HepG2 (cell line): ENCODE measurements around the gene DQX1. TPM values are rescaled to one million over a fixed set of nuclear protein-coding genes. Genes with fewer than 3 reads are reported as not detected.
A peak's percentile ranks its signal among the peaks of the same experiment; 100 is the strongest.

Experiments
- ATAC-seq: fragments of 200-7000 bp; cut with Tn5 transposase; 3 replicates; pipeline ENCODE4 v1.9.1; 2020; ENCODE audit warnings: mild to moderate bottlenecking, moderate library complexity
- BruUV-seq: library from RNA; stranded (reverse); fragments of 400-500 nt; replicated peaks from 2 replicates; lab custom pipeline; 2021; lab: Mats Ljungman, UMichigan
- CTCF ChIA-PET: fragments of 300-600 bp; formaldehyde crosslinking; extraction: SDS; loops from one replicate; lab custom pipeline; 2021; ENCODE audit warnings: low total read pairs, inconsistent platforms, low intra/inter-chr PET ratio; lab: Yijun Ruan, JAX
- POLR2A ChIA-PET: fragments of 350-600 bp; sonication (Branson Sonifier 250); formaldehyde crosslinking; loops from one replicate; lab custom pipeline; 2020; ENCODE audit warnings: antibody characterized with exemption, inconsistent platforms; lab: Yijun Ruan, JAX
- DNase-seq: peaks from one replicate; pipeline ENCODE4 v3.0.0-alpha.2; 2015; ENCODE audit warnings: low spot score
- FAIRE-seq: peaks from 3 replicates; lab custom pipeline; 2011; peaks lifted over from hg19 to GRCh38; lab: Jason Lieb, UNC
- H2AFZ ChIP-seq: one replicate; pipeline ENCODE4 v1.6.1; 2011; ENCODE audit warnings: low read length, inconsistent platforms
- H3K27ac ChIP-seq: fragments of 300-600 bp; 3 replicates; pipeline ENCODE4 v1.8.0; 2011; ENCODE audit warnings: mixed run types, mild to moderate bottlenecking, mixed read lengths, low read length, inconsistent platforms; ENCODE audit not compliant: insufficient read depth; ENCODE audit errors: extremely low read length
- H3K27me3 ChIP-seq, 2 experiments: fragments of 200-600 bp in 1 of 2; 2 replicates in 1 of 2; 3 replicates in 1 of 2; pipeline versions ENCODE4 v1.6.0 to v1.8.0; 2011; ENCODE audit warnings: low read length in 2 of 2, mild to moderate bottlenecking in 2 of 2, moderate library complexity in 2 of 2, inconsistent platforms in 1 of 2; ENCODE audit not compliant: insufficient read depth in 2 of 2, control insufficient read depth in 1 of 2
- H3K36me3 ChIP-seq, 2 experiments: fragments of 200-600 bp in 1 of 2; replicated peaks in 1 of 2; 2 replicates in 1 of 2; 3 replicates in 1 of 2; pipeline versions ENCODE4 v1.5.1 to v1.8.0; 2011; ENCODE audit warnings: low read length in 2 of 2, inconsistent platforms in 1 of 2; ENCODE audit not compliant: insufficient read depth in 2 of 2, control insufficient read depth in 1 of 2
- H3K4me1 ChIP-seq: 2 replicates; pipeline ENCODE4 v1.5.1; 2012; ENCODE audit warnings: low read length, inconsistent platforms; ENCODE audit not compliant: insufficient read depth
- H3K4me2 ChIP-seq: 2 replicates; pipeline ENCODE4 v1.6.0; 2011; ENCODE audit warnings: low read depth, low read length, inconsistent platforms
- H3K4me3 ChIP-seq, 3 experiments: fragments of 200-600 bp in 1 of 3; sonication (generic), shearing (Covaris generic) in 1 of 3; replicated peaks in 1 of 3; 2 replicates each; pipeline ENCODE4 v1.5.1; 2011 to 2016; ENCODE audit warnings: low read length in 3 of 3, inconsistent platforms in 2 of 3, low read depth in 2 of 3, mild to moderate bottlenecking in 2 of 3, control low read depth in 1 of 3, mixed read lengths in 1 of 3; ENCODE audit not compliant: insufficient read depth in 1 of 3
- H3K79me2 ChIP-seq: one replicate; pipeline ENCODE4 v1.6.1; 2011; ENCODE audit warnings: low read length, inconsistent platforms; ENCODE audit not compliant: insufficient read depth
- H3K9ac ChIP-seq: 2 replicates; pipeline ENCODE4 v1.6.0; 2011; ENCODE audit warnings: mild to moderate bottlenecking, low read depth, low read length, inconsistent platforms; ENCODE audit not compliant: insufficient read depth
- H3K9me3 ChIP-seq: 2 replicates; pipeline ENCODE4 v1.5.1; 2012; ENCODE audit warnings: mild to moderate bottlenecking, low read length
- H4K20me1 ChIP-seq: 2 replicates; pipeline ENCODE4 v1.6.0; 2011; ENCODE audit warnings: inconsistent platforms, mild to moderate bottlenecking, low read length, moderate library complexity; ENCODE audit not compliant: insufficient read depth
- AGO2 ChIP-seq: fragments of 200-400 bp; formaldehyde crosslinking; optimal IDR thresholded peaks from 2 replicates; pipeline ENCODE3; 2017; ENCODE audit warnings: mild to moderate bottlenecking, low read depth, low read length, moderate library complexity
- GATAD1 ChIP-seq: IDR thresholded peaks from 2 replicates; pipeline ENCODE4 v1.6.1; 2016; ENCODE audit warnings: missing genetic modification reagents, missing compliant biosample characterization
- RAD21 ChIP-seq: fragments of 450-650 bp; formaldehyde crosslinking; IDR thresholded peaks from 2 replicates; pipeline ENCODE4 v1.5.0; 2020; ENCODE audit warnings: mild to moderate bottlenecking
- RARA ChIP-seq: IDR thresholded peaks from 2 replicates; pipeline ENCODE4 v1.6.1; 2016; ENCODE audit warnings: missing genetic modification reagents, missing compliant biosample characterization
- REPIN1 ChIP-seq: sonication (generic); formaldehyde crosslinking; IDR thresholded peaks from 2 replicates; pipeline ENCODE4 v1.8.0; 2022; ENCODE audit warnings: missing genetic modification reagents, low read depth, mild to moderate bottlenecking, borderline replicate concordance
- STAG1 ChIP-seq: sonication (generic); formaldehyde crosslinking; IDR thresholded peaks from 2 replicates; pipeline ENCODE4 v1.4.0; 2020; ENCODE audit warnings: missing genetic modification reagents
- TEAD3 ChIP-seq: optimal IDR thresholded peaks from 2 replicates; pipeline ENCODE3; 2016; ENCODE audit warnings: borderline replicate concordance
- ZNF230 ChIP-seq: sonication (generic); formaldehyde crosslinking; IDR thresholded peaks from 2 replicates; pipeline ENCODE4 v1.4.0; 2020; ENCODE audit warnings: mild to moderate bottlenecking, missing genetic modification reagents
- ZNF563 ChIP-seq: sonication (generic); formaldehyde crosslinking; IDR thresholded peaks from 2 replicates; pipeline ENCODE4 v1.8.0; 2022; ENCODE audit warnings: mild to moderate bottlenecking, moderate library complexity, missing genetic modification reagents
- ZNF737 ChIP-seq: sonication (generic); formaldehyde crosslinking; IDR thresholded peaks from 2 replicates; pipeline ENCODE4 v1.5.0; 2020; ENCODE audit warnings: missing genetic modification reagents, mild to moderate bottlenecking, borderline replicate concordance
- ZNF891 ChIP-seq: sonication (generic); formaldehyde crosslinking; IDR thresholded peaks from 2 replicates; pipeline ENCODE4 v1.5.0; 2020; ENCODE audit warnings: mild to moderate bottlenecking, missing genetic modification reagents
- WGBS: methylation state at CpG from one replicate; pipeline ENCODE4 v1.1.6; 2017; ENCODE audit warnings: low lambda C conversion rate; 5-methylcytosine and 5-hydroxymethylcytosine counted together
- in situ Hi-C: cut with HindIII; loops from 2 replicates; pipeline ENCODE4 v1.10.0; 2017; ENCODE audit warnings: low pct_unique_long_range_greater_than_20kb; ENCODE audit not compliant: extremely low pct_ligation_motif_present
- intact Hi-C: fragments of 100-400 bp; cut with micrococcal nuclease; formaldehyde crosslinking; loops from one replicate; pipeline ENCODE4 v1.10.0; 2022; ENCODE audit not compliant: unreplicated experiment
- polyA plus RNA-seq, 8 experiments: library from polyadenylated mRNA; depleted of rRNA in 3 of 8; stranded (reverse) in 7 of 8; unstranded in 1 of 8; fragments of >200 nt; fragmentation: Illumina TruSeq in 4 of 8; extraction: Trizol in 4 of 8; gene quantifications; 2 replicates each; pipeline versions ENCODE4 v1.2.1 to v1.2.3, GENCODE V29; 2011 to 2016; ENCODE audit warnings: low read depth in 4 of 8, missing spikeins in 1 of 8, mixed read lengths in 1 of 8; ENCODE audit not compliant: insufficient read depth in 1 of 8
- total RNA-seq, 5 experiments: library from RNA; depleted of rRNA; stranded (reverse); fragments of >200 nt; fragmentation: Illumina TruSeq; extraction: Trizol; gene quantifications; 2 replicates each; pipeline ENCODE4 v1.2.3, GENCODE V29; 2016; ENCODE audit warnings: low read depth in 1 of 5
- TF ChIP-seq, protein P1 (sequence below): IDR thresholded peaks from 2 replicates; pipeline ENCODE4 v1.6.1; 2012; ENCODE audit warnings: low read length, improper control_type of control experiment
- TF ChIP-seq, protein P2 (sequence below), 2 experiments: sonication (generic) in 1 of 2; formaldehyde crosslinking in 1 of 2; IDR thresholded peaks; 2 replicates each; pipeline versions ENCODE4 v1.4.0 to v1.6.1; 2018 to 2020; ENCODE audit warnings: missing genetic modification reagents in 2 of 2, borderline replicate concordance in 1 of 2, low read depth in 1 of 2, mild to moderate bottlenecking in 1 of 2, missing biosample characterization in 1 of 2

DQX1 gene
- total and polyA plus RNA-seq, 2 of the 13 experiments (the other 11 are each of a cell fraction or from before 2014, with no cell fraction given): 27.6 to 89.8 TPM

DNA sequence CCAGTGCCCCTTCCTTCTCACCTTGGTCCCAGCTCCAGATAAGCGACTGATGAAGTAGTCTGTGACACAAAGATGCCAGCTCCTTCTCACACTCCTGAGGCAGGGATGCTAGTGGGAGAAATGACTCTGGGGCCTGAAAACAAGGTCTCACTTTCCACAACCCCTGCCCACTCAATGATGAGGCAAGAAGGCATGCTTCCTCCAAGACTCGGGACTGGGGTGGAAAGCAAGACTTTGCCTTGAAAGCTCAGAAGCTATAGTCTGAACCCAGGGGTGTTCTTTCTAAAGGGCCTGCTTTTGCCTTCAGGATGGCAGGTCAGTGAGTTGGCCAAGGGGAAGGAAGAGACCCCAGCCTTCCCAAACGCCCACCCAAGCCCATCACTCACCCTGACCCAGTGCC, 44.6 kb downstream of the DQX1 start:
- FAIRE-seq: no peak
- H4K20me1 ChIP-seq: no peaks in the 10 kb centered on the region
- CTCF ChIA-PET: no interaction called here
- H3K27ac ChIP-seq: peak overlapping the region; percentile 89
- H3K79me2 ChIP-seq: peaks cover 51% of the 10 kb centered on the region
- H3K4me2 ChIP-seq: peak overlapping the region; percentile 78
- H3K36me3 ChIP-seq: peaks cover 2 to 11% of the 10 kb centered on the region in 2 experiments; a peak in 4 of 5 replicates
- no TSS peak for BruUV-seq
- 21% methylated on average over 3 of the region's 3 CpGs for WGBS
- TF ChIP-seq ZNF737 (CRISPR knock-in tag) (0 out of 2 replicates have a peak, but pooled peaks have one; percentile 66), ZNF563 (CRISPR knock-in tag) (peak; percentile 38; the same call in 1 of the 2 replicates), ZNF230 (CRISPR knock-in tag) (no peak), TEAD3 (CRISPR knock-in tag) (peak; percentile 9)
- POLR2A ChIA-PET: interaction anchor here (0.7 to 20.6 kb wide), 18 partner anchors 8 to 51 kb away, joined by 3 to 795 read pairs (median 13); partner anchors contain the start of genes AUP1, DQX1, HTRA2 and INO80B
- peaks cover 71% of the 10 kb centered on the region for H3K4me1 ChIP-seq
- intact Hi-C loops (no loop called here), in situ Hi-C loops (loop anchor here (5.0 kb wide), 1 partner anchor 101 kb away; no protein-coding TSS in a partner anchor)
- no peaks in the 10 kb centered on the region for H3K9me3 ChIP-seq
- peak overlapping the region; percentile 91 for H3K9ac ChIP-seq
- no peaks in the 10 kb centered on the region; a peak in 1 of 5 replicates for H3K27me3 ChIP-seq
- H3K4me3 ChIP-seq: peak overlapping the region; percentile 82 to 87 (median 83)
- no peak overlapping the region for H2AFZ ChIP-seq
- DNase-seq: no peak
- ATAC-seq: no peak

DNA sequence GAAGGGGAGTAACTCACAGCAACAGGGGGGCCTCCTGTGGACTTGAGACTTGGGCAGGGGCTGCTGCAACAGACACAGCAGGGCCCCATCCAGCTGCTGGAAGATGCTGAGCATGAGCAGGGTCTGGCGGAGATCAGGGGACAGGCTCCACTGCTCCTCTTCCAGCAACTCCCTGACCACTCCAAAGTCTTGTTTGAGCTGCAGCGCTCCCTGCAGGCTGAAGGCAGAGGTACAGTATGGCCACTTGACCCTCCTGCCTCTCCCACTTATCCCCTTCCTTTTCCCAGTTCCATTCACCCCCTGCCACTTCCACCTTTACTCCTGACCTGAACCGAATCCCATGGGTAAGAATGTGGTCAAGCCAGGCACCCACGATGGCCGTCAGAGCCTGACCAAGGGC, 51.1 kb downstream of the DQX1 start:
- no peak overlapping the region for H3K4me3 ChIP-seq
- no peak for FAIRE-seq
- no peak overlapping the region for H2AFZ ChIP-seq
- no peak overlapping the region for H3K4me2 ChIP-seq
- ChIA-PET POLR2A (interaction anchor here (0.6 to 20.6 kb wide), 8 partner anchors 7 to 55 kb away, joined by 3 to 795 read pairs (median 5); partner anchors contain the start of genes CCDC142, HTRA2, INO80B and LBX2), CTCF (no interaction called here)
- no peak overlapping the region for H3K9ac ChIP-seq
- WGBS: 92% methylated on average over 4 of the region's 5 CpGs
- H3K27ac ChIP-seq: no peak overlapping the region
- H3K79me2 ChIP-seq: peaks cover 16% of the 10 kb centered on the region
- DNase-seq: no peak
- no peaks in the 10 kb centered on the region for H4K20me1 ChIP-seq
- ATAC-seq: no peak
- peaks cover 56% of the 10 kb centered on the region for H3K4me1 ChIP-seq
- H3K9me3 ChIP-seq: no peaks in the 10 kb centered on the region
- peaks cover 7 to 23% of the 10 kb centered on the region in 2 experiments for H3K36me3 ChIP-seq
- intact Hi-C loops: no loop called here
- no peaks in the 10 kb centered on the region; a peak in 1 of 5 replicates for H3K27me3 ChIP-seq
- in situ Hi-C loops: no loop called here
- BruUV-seq: no TSS peak
- TF ChIP-seq AGO2 (peak; percentile 49), ZNF891 (CRISPR knock-in tag) (0 out of 2 replicates have a peak, but pooled peaks have one; percentile 24), STAG1 (CRISPR knock-in tag) (peak; percentile 40), RAD21 (CRISPR knock-in tag) (0 out of 2 replicates have a peak, but pooled peaks have one; percentile 30), RARA (no peak), GATAD1 (CRISPR knock-in tag) (no peak), REPIN1 (CRISPR knock-in tag) (peak; percentile 39; the same call in 1 of the 2 replicates)
- TF ChIP-seq, protein P1, sequence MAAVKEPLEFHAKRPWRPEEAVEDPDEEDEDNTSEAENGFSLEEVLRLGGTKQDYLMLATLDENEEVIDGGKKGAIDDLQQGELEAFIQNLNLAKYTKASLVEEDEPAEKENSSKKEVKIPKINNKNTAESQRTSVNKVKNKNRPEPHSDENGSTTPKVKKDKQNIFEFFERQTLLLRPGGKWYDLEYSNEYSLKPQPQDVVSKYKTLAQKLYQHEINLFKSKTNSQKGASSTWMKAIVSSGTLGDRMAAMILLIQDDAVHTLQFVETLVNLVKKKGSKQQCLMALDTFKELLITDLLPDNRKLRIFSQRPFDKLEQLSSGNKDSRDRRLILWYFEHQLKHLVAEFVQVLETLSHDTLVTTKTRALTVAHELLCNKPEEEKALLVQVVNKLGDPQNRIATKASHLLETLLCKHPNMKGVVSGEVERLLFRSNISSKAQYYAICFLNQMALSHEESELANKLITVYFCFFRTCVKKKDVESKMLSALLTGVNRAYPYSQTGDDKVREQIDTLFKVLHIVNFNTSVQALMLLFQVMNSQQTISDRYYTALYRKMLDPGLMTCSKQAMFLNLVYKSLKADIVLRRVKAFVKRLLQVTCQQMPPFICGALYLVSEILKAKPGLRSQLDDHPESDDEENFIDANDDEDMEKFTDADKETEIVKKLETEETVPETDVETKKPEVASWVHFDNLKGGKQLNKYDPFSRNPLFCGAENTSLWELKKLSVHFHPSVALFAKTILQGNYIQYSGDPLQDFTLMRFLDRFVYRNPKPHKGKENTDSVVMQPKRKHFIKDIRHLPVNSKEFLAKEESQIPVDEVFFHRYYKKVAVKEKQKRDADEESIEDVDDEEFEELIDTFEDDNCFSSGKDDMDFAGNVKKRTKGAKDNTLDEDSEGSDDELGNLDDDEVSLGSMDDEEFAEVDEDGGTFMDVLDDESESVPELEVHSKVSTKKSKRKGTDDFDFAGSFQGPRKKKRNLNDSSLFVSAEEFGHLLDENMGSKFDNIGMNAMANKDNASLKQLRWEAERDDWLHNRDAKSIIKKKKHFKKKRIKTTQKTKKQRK: no peak
- TF ChIP-seq, protein P2, sequence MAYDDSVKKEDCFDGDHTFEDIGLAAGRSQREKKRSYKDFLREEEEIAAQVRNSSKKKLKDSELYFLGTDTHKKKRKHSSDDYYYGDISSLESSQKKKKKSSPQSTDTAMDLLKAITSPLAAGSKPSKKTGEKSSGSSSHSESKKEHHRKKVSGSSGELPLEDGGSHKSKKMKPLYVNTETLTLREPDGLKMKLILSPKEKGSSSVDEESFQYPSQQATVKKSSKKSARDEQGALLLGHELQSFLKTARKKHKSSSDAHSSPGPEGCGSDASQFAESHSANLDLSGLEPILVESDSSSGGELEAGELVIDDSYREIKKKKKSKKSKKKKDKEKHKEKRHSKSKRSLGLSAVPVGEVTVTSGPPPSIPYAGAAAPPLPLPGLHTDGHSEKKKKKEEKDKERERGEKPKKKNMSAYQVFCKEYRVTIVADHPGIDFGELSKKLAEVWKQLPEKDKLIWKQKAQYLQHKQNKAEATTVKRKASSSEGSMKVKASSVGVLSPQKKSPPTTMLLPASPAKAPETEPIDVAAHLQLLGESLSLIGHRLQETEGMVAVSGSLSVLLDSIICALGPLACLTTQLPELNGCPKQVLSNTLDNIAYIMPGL (CRISPR knock-in tag; IDR thresholded peaks at IDR 0.05; ENCODE audit: borderline replicate concordance in 1 of 2, low read depth in 1 of 2): 0 out of 4 replicates have a peak, but pooled peaks of 1 of the 2 experiments have one; percentile 47
